Measurements from ENCODE around the gene PLA2G7.
"Not testable (repeated sequence)": the region's sequence is repeated elsewhere in the genome, so short reads cannot be mapped to it uniquely, and the experiment has no call there.

Gene PLA2G7

GRCh38 chr6:46734867-46735719 lies at the start of gene PLA2G7:
Gene PLA2G7, minus strand, starts transcription at chr6:46735375. Its CDS starts 12,484 bp downstream, at chr6:46722891.
- peak within 1 kb of the TSS; percentile 29 for H3K4me3 ChIP-seq (ENCODE audit: control insufficient read depth, low read depth, low read length)
- no peak for TF ChIP-seq CTCF (conservative IDR thresholded peaks at IDR 0.05; ENCODE audit: control insufficient read depth, insufficient read depth, low read depth, low read length)

GRCh38 chr6:46784535-46784934 lies 49.4 kb upstream of the PLA2G7 start:
- TF ChIP-seq CTCF (conservative IDR thresholded peaks at IDR 0.05; ENCODE audit: control insufficient read depth, insufficient read depth, low read depth, low read length) = no peak
- no peak overlapping the region for H3K4me3 ChIP-seq (ENCODE audit: control insufficient read depth, low read depth, low read length)
- DNase-seq (ENCODE audit: low read depth) = no peak

More at GRCh38 chr6:46734867-46735719, at the start of gene PLA2G7:
- DNase-seq (ENCODE audit: low read depth) = peak; percentile 18

GRCh38 chr6:46781478-46782378 lies 46.6 kb upstream of the PLA2G7 start:
- peak; percentile 71 for TF ChIP-seq CTCF (conservative IDR thresholded peaks at IDR 0.05; ENCODE audit: control insufficient read depth, insufficient read depth, low read depth, low read length)
- H3K4me3 ChIP-seq (ENCODE audit: control insufficient read depth, low read depth, low read length) = no peak overlapping the region
- DNase-seq (ENCODE audit: low read depth) = peak; percentile 66

- no peak overlapping the region for H3K4me3 ChIP-seq (ENCODE audit: control insufficient read depth, low read depth, low read length)
- no peak for DNase-seq (ENCODE audit: low read depth)
- no peak for TF ChIP-seq CTCF (conservative IDR thresholded peaks at IDR 0.05; ENCODE audit: control insufficient read depth, insufficient read depth, low read depth, low read length)
These were observed 42.5 kb upstream of the PLA2G7 start for GRCh38 chr6:46777476-46778346.

GRCh38 chr6:46776070-46776712 lies 41.0 kb upstream of the PLA2G7 start:
- no peak for DNase-seq (ENCODE audit: low read depth)
- H3K4me3 ChIP-seq (ENCODE audit: control insufficient read depth, low read depth, low read length) = no peak overlapping the region
- TF ChIP-seq CTCF (conservative IDR thresholded peaks at IDR 0.05; ENCODE audit: control insufficient read depth, insufficient read depth, low read depth, low read length) = no peak

GRCh38 chr6:46774736-46775135 lies 39.6 kb upstream of the PLA2G7 start:
- DNase-seq (ENCODE audit: low read depth) = not testable (repeated sequence)

More at GRCh38 chr6:46774736-46775135, 39.6 kb upstream of the PLA2G7 start:
- not testable (repeated sequence) for H3K4me3 ChIP-seq (ENCODE audit: control insufficient read depth, low read depth, low read length)
